Activated T-cell treated with anti-CD3 and anti-CD28 coated beads, Interleukin-2, amount 50 U/mL, for 72 hours (primary cell): Measurements from ENCODE around the gene GBP6. TPM values are rescaled to one million over a fixed set of nuclear protein-coding genes. Genes with fewer than 3 reads are reported as not detected.
"Not testable (repeated sequence)": the region's sequence is repeated elsewhere in the genome, so short reads cannot be mapped to it uniquely, and the experiment has no call there.

ENCODE experiments used
- ATAC-seq, 2 donors: fragments of 150-1000 bp; cut with Tn5 transposase; replicated peaks in 1 of 2; 2 replicates each; pipeline ENCODE4 v1.10.0; 2021; ENCODE audit warnings: moderate library complexity in 2 of 2, mild to moderate bottlenecking in 1 of 2
- DNase-seq, 2 donors: peaks; one replicate each; pipeline ENCODE4 v3.0.0; 2021 to 2022; ENCODE audit warnings: mixed read lengths in 1 of 2
- H3K27ac Mint-ChIP-seq: one replicate; pipeline ENCODE4 v1.8.0; 2022; ENCODE audit warnings: mild to moderate bottlenecking, moderate library complexity, mixed read lengths
- H3K27me3 Mint-ChIP-seq: one replicate; pipeline ENCODE4 v1.8.0; 2022; ENCODE audit warnings: low read depth, mixed read lengths
- H3K36me3 Mint-ChIP-seq, 2 donors: one replicate each; pipeline ENCODE4 v1.8.0; 2022; ENCODE audit warnings: mixed read lengths in 2 of 2, mild to moderate bottlenecking in 1 of 2; ENCODE audit not compliant: insufficient read depth in 2 of 2
- H3K4me1 Mint-ChIP-seq: one replicate; pipeline ENCODE4 v1.8.0; 2022; ENCODE audit warnings: low read depth, mixed read lengths
- H3K4me3 Mint-ChIP-seq, 2 donors: one replicate each; pipeline ENCODE4 v1.8.0; 2022; ENCODE audit warnings: mild to moderate bottlenecking in 2 of 2, mixed read lengths in 2 of 2, moderate library complexity in 2 of 2
- H3K9me3 Mint-ChIP-seq, 2 donors: one replicate each; pipeline ENCODE4 v1.8.0; 2022; ENCODE audit warnings: mixed read lengths in 2 of 2
- total RNA-seq, 2 donors: library from RNA; stranded (reverse); gene quantifications; one replicate each; pipeline ENCODE4 v1.2.3, GENCODE V29; 2022

GBP6 gene
- total RNA-seq, 2 donors from 2014 or later = 2.8 to 3.3 TPM

GRCh38 chr1:89355056-89355455 lies 8.8 kb upstream of the GBP6 start:
- no peak for DNase-seq
- Mint-ChIP-seq H3K27ac (no peak overlapping the region), H3K4me3 (no peak overlapping the region), H3K36me3 (no peaks in the 10 kb centered on the region), H3K27me3 (peaks cover 6% of the 10 kb centered on the region), H3K9me3 (no peaks in the 10 kb centered on the region), H3K4me1 (peaks cover 58% of the 10 kb centered on the region)
- ATAC-seq = no peak

- Mint-ChIP-seq H3K4me1 (peaks cover 59% of the 10 kb centered on the region), H3K9me3 (no peaks in the 10 kb centered on the region), H3K27me3 (peaks cover 18% of the 10 kb centered on the region), H3K27ac (peak overlapping the region; percentile 74), H3K4me3 (peak overlapping the region; percentile 70 to 85), H3K36me3 (no peaks in the 10 kb centered on the region)
- DNase-seq (peak in 1 of 2 donors; percentile 11), ATAC-seq (peak; percentile 65 to 69)
These were observed 7.0 kb upstream of the GBP6 start for GRCh38 chr1:89356658-89357400.

- DNase-seq (peak; percentile 84), ATAC-seq (peak; percentile 71 to 75)
- H3K36me3 Mint-ChIP-seq = no peaks in the 10 kb centered on the region
- peaks cover 61% of the 10 kb centered on the region for H3K4me1 Mint-ChIP-seq
- H3K27ac Mint-ChIP-seq = peak overlapping the region; percentile 74
- H3K4me3 Mint-ChIP-seq = peak overlapping the region; percentile 70 to 85
- H3K27me3 Mint-ChIP-seq = peaks cover 21% of the 10 kb centered on the region
- no peaks in the 10 kb centered on the region for H3K9me3 Mint-ChIP-seq
These were observed 5.5 kb upstream of the GBP6 start for GRCh38 chr1:89358287-89358893.

- ATAC-seq (no peak), DNase-seq (no peak)
- peaks cover 59% of the 10 kb centered on the region for H3K4me1 Mint-ChIP-seq
- no peak overlapping the region for H3K27ac Mint-ChIP-seq
- H3K4me3 Mint-ChIP-seq = no peak overlapping the region
- H3K9me3 Mint-ChIP-seq = no peaks in the 10 kb centered on the region
- peaks cover 21% of the 10 kb centered on the region for H3K27me3 Mint-ChIP-seq
- no peaks in the 10 kb centered on the region for H3K36me3 Mint-ChIP-seq
These were observed 3.1 kb upstream of the GBP6 start for GRCh38 chr1:89360716-89361115.

DNA sequence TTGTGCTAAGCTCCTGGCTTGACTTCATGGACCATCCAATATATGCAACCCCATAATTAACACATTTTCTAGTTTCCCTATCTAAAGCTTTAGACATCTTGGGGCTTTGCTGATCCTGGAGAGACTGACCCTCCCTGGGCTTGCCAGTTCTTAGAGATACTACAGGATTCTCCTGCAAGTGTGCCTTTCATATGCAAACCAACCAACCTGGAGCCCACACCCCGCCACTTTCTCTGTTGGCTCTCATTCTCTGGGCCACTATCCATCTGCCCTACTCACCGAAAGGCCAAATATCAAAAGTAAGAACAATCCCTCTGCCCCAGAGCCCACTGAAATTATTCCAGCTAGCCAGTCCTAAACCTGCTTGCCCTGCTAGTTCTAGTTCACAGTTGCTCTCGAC lies 2.2 kb upstream of the GBP6 start:
- H3K4me1 Mint-ChIP-seq = peaks cover 51% of the 10 kb centered on the region
- no peak overlapping the region for H3K27ac Mint-ChIP-seq
- ATAC-seq (no peak), DNase-seq (no peak)
- peaks cover 21% of the 10 kb centered on the region for H3K27me3 Mint-ChIP-seq
- no peaks in the 10 kb centered on the region for H3K36me3 Mint-ChIP-seq
- no peaks in the 10 kb centered on the region for H3K9me3 Mint-ChIP-seq
- H3K4me3 Mint-ChIP-seq = no peak overlapping the region

DNA sequence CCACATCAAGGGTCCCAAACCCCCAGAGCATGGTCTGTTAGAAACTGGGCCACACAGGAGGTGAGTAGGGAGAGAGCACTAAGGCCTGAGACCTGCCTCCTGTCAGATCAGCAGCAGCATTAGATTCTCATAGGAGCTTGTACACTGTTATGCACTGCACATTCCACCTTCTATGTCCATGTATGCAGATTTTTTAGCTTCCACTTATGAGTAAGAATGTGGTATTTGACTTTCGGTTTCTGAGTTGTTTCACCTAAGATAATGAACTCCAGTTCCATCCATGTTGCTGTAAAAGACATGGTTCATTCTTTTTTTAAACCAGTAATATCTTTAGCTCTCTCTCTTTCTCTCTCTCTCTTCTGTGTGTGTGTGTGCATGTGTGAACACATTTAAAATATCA lies 663 bp upstream of the GBP6 start:
- H3K27me3 Mint-ChIP-seq = peaks cover 21% of the 10 kb centered on the region
- peaks cover 36% of the 10 kb centered on the region for H3K4me1 Mint-ChIP-seq
- H3K4me3 Mint-ChIP-seq = peak overlapping the region; percentile 67 to 88
- H3K9me3 Mint-ChIP-seq = no peaks in the 10 kb centered on the region
- peak in 1 of 2 donors; percentile 16 for DNase-seq
- peak; percentile 89 to 91 for ATAC-seq
- H3K27ac Mint-ChIP-seq = peak overlapping the region; percentile 70
- no peaks in the 10 kb centered on the region for H3K36me3 Mint-ChIP-seq

GRCh38 chr1:89364954-89365550 lies 1.2 kb downstream of the GBP6 start:
- ATAC-seq (no peak), DNase-seq (no peak)
- peaks cover 24% of the 10 kb centered on the region for H3K27me3 Mint-ChIP-seq

DNA sequence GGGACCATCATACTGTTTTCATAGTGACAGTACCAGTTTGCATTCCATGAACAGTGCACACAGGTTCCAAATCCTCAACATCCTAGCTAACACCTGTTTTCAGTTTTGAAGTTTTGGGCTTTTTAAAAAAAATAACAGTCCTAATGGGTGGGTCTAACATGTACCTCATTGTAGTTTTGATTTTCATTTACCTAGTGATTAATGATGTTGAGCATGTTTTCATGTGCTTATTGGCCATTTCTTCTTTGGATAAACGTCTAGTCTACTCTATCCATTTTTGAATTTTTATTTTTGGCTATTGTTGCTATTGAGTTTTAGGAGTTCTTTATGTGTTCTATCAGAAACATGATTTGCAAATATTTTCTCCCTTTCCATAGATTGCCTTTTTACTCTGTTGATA lies 3.4 kb downstream of the GBP6 start:
- peaks cover 1 to 2% of the 10 kb centered on the region in 2 donors for H3K36me3 Mint-ChIP-seq
- H3K27me3 Mint-ChIP-seq = peaks cover 8% of the 10 kb centered on the region
- H3K9me3 Mint-ChIP-seq = peaks cover under 1 to 7% of the 10 kb centered on the region in 2 donors
- no peak for ATAC-seq
- H3K27ac Mint-ChIP-seq = no peak overlapping the region
- no peak for DNase-seq
- H3K4me1 Mint-ChIP-seq = peaks cover 20% of the 10 kb centered on the region
- no peak overlapping the region for H3K4me3 Mint-ChIP-seq

More at GRCh38 chr1:89364954-89365550, 1.2 kb downstream of the GBP6 start:
- Mint-ChIP-seq H3K4me3 (no peak overlapping the region), H3K36me3 (no peaks in the 10 kb centered on the region), H3K9me3 (peaks cover 0 to 6% of the 10 kb centered on the region in 2 donors), H3K4me1 (peaks cover 28% of the 10 kb centered on the region), H3K27ac (no peak overlapping the region)

GRCh38 chr1:89369331-89369730 lies 5.5 kb downstream of the GBP6 start:
- Mint-ChIP-seq H3K4me3 (no peak overlapping the region), H3K27ac (no peak overlapping the region), H3K36me3 (peaks cover 7 to 12% of the 10 kb centered on the region in 2 donors), H3K9me3 (peaks cover 7 to 10% of the 10 kb centered on the region in 2 donors), H3K4me1 (peaks cover under 1% of the 10 kb centered on the region), H3K27me3 (peaks cover 8% of the 10 kb centered on the region)
- ATAC-seq (no peak), DNase-seq (no peak)

GRCh38 chr1:89373810-89374209 lies 10.0 kb downstream of the GBP6 start:
- not testable (repeated sequence) for H3K27ac Mint-ChIP-seq, H3K27me3 Mint-ChIP-seq, DNase-seq, H3K4me1 Mint-ChIP-seq, H3K4me3 Mint-ChIP-seq, ATAC-seq
- Mint-ChIP-seq H3K9me3 (peaks cover 13 to 14% of the 10 kb centered on the region in 2 donors), H3K36me3 (peaks cover 10 to 15% of the 10 kb centered on the region in 2 donors)

DNA sequence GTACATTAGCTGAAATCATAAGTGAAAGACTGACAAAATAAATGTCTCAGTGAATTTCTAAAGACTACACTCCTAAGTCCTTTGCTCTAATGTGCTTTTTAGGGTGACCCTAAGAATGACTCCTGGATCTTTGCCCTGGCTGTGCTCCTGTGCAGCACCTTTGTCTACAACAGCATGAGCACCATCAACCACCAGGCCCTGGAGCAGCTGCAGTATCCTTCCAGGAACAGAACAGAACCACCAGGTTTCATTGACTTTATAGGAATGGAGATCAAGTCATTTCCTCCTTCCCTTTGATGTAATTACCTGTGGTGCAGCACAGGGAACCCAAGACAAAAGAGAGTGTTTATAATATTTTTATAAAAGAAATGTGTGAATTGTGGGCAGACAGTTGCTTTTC lies 14.1 kb downstream of the GBP6 start:
- Mint-ChIP-seq H3K9me3 (peaks cover 8 to 9% of the 10 kb centered on the region in 2 donors), H3K36me3 (peaks cover 9% of the 10 kb centered on the region in 2 donors), H3K4me3 (no peak overlapping the region), H3K4me1 (peaks cover 12% of the 10 kb centered on the region), H3K27me3 (no peaks in the 10 kb centered on the region), H3K27ac (no peak overlapping the region)
- no peak for DNase-seq
- ATAC-seq = no peak

GRCh38 chr1:89381618-89382017 lies 17.8 kb downstream of the GBP6 start:
- H3K9me3 Mint-ChIP-seq = no peaks in the 10 kb centered on the region
- peaks cover 11% of the 10 kb centered on the region for H3K27me3 Mint-ChIP-seq
- peaks cover 14% of the 10 kb centered on the region for H3K4me1 Mint-ChIP-seq
- H3K4me3 Mint-ChIP-seq = no peak overlapping the region
- H3K27ac Mint-ChIP-seq = no peak overlapping the region
- H3K36me3 Mint-ChIP-seq = peaks cover 0 to 3% of the 10 kb centered on the region in 2 donors
- ATAC-seq = no peak
- no peak for DNase-seq

GRCh38 chr1:89382479-89382878 lies 18.6 kb downstream of the GBP6 start:
- Mint-ChIP-seq H3K9me3 (no peaks in the 10 kb centered on the region), H3K27me3 (peaks cover 11% of the 10 kb centered on the region), H3K4me1 (peaks cover 14% of the 10 kb centered on the region), H3K36me3 (peaks cover 0 to 3% of the 10 kb centered on the region in 2 donors), H3K27ac (peak overlapping the region; percentile 62), H3K4me3 (peak overlapping the region; percentile 27 to 31)
- DNase-seq (no peak), ATAC-seq (peak; percentile 80 to 85)
